Peyer's patch (tissue), 4 donors: Measurements from ENCODE around the gene TMEM126A.

ENCODE experiments used
- POLR2A ChIP-seq, 2 donors: fragments of 450-650 bp; IDR thresholded peaks; one replicate each; pipeline ENCODE4 v1.5.1; 2017; ENCODE audit warnings: antibody characterized with exemption in 2 of 2, mild to moderate bottlenecking in 2 of 2, moderate library complexity in 2 of 2
- TF ChIP-seq, protein P1 (sequence below), 6 experiments: fragments of 450-650 bp in 4 of 6; fragments of 200-600 bp in 2 of 6; sonication (generic) in 1 of 6; IDR thresholded peaks; one replicate each; pipeline ENCODE4 v1.5.1; 2017 to 2019; ENCODE audit warnings: antibody characterized with exemption in 6 of 6, mild to moderate bottlenecking in 3 of 6, moderate library complexity in 1 of 6

DNA sequence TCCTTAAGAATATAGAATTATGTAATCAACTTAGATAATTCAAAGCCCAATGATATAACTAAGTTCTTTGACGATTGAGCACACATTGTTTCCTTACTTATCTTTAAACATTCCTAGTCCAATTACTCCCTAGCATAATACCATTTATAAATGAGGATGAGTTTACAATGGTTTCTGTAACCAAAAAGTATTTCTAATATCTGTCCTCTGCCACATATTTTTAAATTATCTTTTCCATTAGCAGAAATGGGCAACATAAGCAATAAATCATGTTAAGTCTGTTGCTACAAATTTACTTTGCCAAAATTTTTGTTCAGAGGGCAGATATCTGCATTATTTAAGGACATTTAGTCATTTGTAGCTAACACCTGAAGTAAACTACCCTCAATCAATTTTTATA is 10.4 kb downstream of the TMEM126A start:
- TF ChIP-seq, protein P1, sequence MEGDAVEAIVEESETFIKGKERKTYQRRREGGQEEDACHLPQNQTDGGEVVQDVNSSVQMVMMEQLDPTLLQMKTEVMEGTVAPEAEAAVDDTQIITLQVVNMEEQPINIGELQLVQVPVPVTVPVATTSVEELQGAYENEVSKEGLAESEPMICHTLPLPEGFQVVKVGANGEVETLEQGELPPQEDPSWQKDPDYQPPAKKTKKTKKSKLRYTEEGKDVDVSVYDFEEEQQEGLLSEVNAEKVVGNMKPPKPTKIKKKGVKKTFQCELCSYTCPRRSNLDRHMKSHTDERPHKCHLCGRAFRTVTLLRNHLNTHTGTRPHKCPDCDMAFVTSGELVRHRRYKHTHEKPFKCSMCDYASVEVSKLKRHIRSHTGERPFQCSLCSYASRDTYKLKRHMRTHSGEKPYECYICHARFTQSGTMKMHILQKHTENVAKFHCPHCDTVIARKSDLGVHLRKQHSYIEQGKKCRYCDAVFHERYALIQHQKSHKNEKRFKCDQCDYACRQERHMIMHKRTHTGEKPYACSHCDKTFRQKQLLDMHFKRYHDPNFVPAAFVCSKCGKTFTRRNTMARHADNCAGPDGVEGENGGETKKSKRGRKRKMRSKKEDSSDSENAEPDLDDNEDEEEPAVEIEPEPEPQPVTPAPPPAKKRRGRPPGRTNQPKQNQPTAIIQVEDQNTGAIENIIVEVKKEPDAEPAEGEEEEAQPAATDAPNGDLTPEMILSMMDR (IDR thresholded peaks at IDR 0.05) = no peak
- TF ChIP-seq POLR2A (IDR thresholded peaks at IDR 0.05) = no peak
